ENCODE results near the gene ACOXL. TPM values are rescaled to one million over a fixed set of nuclear protein-coding genes. Genes with fewer than 3 reads are reported as not detected.

The ACOXL gene
- total and polyA plus RNA-seq, 9 of the 15 experiments (the other 6 are each of a cell fraction or from before 2014, with no cell fraction given) = 0.31 to 0.56 TPM; not detected in 7

DNA sequence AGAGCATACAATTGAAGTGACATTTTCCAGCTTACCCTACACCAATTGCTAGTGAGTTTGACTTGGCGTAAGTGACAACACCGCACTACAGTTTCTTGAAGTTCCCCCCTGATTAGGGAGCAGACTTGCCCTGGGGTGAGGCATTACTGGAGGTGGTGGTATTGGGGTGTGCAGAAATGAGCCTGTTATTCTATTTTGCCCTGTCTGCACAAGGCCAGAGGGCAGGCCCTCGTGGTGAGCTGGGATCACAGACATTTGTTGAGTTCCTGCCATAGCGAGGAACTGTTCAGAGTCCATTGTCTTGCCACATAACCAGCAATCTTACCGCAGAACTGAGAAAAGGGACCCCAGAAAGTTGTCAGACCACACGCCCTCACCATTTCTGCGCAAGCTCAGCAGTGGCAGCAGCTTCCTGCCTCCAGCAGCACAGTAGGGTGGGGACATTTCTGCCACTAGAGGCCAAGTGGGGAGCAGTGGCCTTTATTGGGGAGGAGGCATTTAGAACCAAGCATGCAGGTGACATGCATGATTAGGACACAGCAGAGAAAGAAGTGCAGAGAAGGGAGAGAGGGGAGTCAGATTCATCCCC is 284.8 kb downstream of the ACOXL start:
- intact Hi-C loops (cut with micrococcal nuclease) (no loop called here), in situ Hi-C loops (cut with MboI) (no loop called here)
- TF ChIP-seq ZSCAN29 (IDR thresholded peaks at IDR 0.05) = no peak
- no peak for TF ChIP-seq AFF4 (CRISPR knock-in tag; IDR thresholded peaks at IDR 0.05)
- no peak for TF ChIP-seq CCNT2 (IDR thresholded peaks at IDR 0.05; ENCODE audit: borderline replicate concordance, extremely low read depth, insufficient read length, low read depth, low read length)
- 0 out of 4 replicates have a peak, but pooled peaks of 1 of the 2 experiments have one; percentile 24 for TF ChIP-seq NRF1 (conservative IDR thresholded peaks at IDR 0.05 in 1 of 2, IDR thresholded peaks at IDR 0.05 in 1 of 2)
- POLR2A ChIA-PET = interaction anchor here (0.6 to 0.7 kb wide), 2 partner anchors 104 to 212 kb away, joined by 3 to 4 read pairs; partner anchors contain the start of gene BCL2L11
- ATAC-seq (peak; percentile 50; the same call in 2 of the 3 replicates), FAIRE-seq (no peak), DNase-seq (ENCODE audit: extremely low read depth in 1 of 4, low spot score in 3 of 4) (no peak)
- CTCF ChIA-PET (ENCODE audit: low intra/inter-chr PET ratio) = no interaction called here
- BruUV-seq (replicated peaks) = no TSS peak
- H3K9me1 ChIP-seq (ENCODE audit: control insufficient read depth, insufficient read depth, low read length) = no peaks in the 10 kb centered on the region
- peaks cover 3 to 31% of the 10 kb centered on the region in 2 experiments; a peak in 4 of 5 replicates for H3K27me3 ChIP-seq (ENCODE audit: control insufficient read depth in 2 of 2, insufficient read depth in 2 of 2, low read length in 2 of 2)
- no peaks in the 10 kb centered on the region for H3K79me2 ChIP-seq (ENCODE audit: control insufficient read depth, insufficient read depth, low read length)
- H3K9ac ChIP-seq (ENCODE audit: insufficient read depth in 1 of 2, low read depth in 2 of 2, low read length in 2 of 2) = no peak overlapping the region
- no peak overlapping the region for H2AFZ ChIP-seq (ENCODE audit: low read depth, low read length)
- WGBS (ENCODE audit: insufficient coverage, low coverage, missing lambda C conversion rate) = 25% methylated on average over 7 of the region's 7 CpGs
- no peaks in the 10 kb centered on the region for H3K4me1 ChIP-seq (replicated peaks in 1 of 2; ENCODE audit: control insufficient read depth in 2 of 2, insufficient read depth in 2 of 2, low read length in 2 of 2)
- H3K4me2 ChIP-seq (ENCODE audit: insufficient read depth, low read length) = no peak overlapping the region
- no peaks in the 10 kb centered on the region for H3K36me3 ChIP-seq (ENCODE audit: control insufficient read depth, insufficient read depth, low read length)
- no peak overlapping the region for H3K4me3 ChIP-seq
- H3K9me3 ChIP-seq (replicated peaks; ENCODE audit: control insufficient read depth, insufficient read depth, low read depth, low read length) = no peaks in the 10 kb centered on the region
- no peak overlapping the region for H3K27ac ChIP-seq (ENCODE audit: extremely low read depth, low read depth, low read length)
- H4K20me1 ChIP-seq (replicated peaks; ENCODE audit: control insufficient read depth, insufficient read depth, low read length) = no peaks in the 10 kb centered on the region

Data from K562 (cell line).